ENCODE measurements around the gene ABCC1. TPM values are rescaled to one million over a fixed set of nuclear protein-coding genes. Genes with fewer than 3 reads are reported as not detected.

The ABCC1 gene
- total and polyA plus RNA-seq, 3 experiments from 2014 or later: 9.9 to 64.8 (median 64.6) TPM

DNA sequence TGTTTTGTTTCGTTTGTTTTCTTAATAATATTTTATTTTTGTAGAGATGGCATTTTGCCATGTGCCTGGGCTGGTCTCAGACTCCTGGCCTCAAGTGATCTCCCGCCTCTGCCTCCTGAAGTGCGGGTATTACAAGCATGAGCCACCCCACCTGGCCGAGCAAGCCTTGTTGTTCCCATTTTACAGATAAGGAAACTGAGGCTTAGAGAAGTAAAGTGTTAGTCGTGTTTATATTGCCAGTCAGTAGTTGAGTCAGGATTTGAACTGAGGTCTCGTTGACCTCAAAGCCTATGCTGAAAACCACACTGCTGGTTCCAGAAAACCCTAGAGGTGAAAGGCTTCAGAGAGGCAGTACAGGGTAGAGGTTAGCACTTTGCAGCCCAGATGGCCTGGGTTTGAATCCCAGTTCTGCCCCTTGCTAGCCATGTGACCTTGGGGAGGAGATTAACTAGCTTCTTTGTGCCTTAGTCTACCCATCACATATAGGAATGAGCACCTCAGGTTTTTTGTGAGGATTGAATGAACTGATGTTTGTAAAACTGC is 171.8 kb downstream of the ABCC1 start:
- POLR2A ChIA-PET: no interaction called here
- Histone ChIP-seq H3K27ac (ENCODE audit: low read depth, low read length) (no peak overlapping the region), H3K4me1 (ENCODE audit: insufficient read depth, low read length) (no peaks in the 10 kb centered on the region), H3K9me3 (ENCODE audit: low read length) (peaks cover 19% of the 10 kb centered on the region), H3K36me3 (ENCODE audit: insufficient read depth, low read length) (peaks cover 59% of the 10 kb centered on the region), H3K4me3 (ENCODE audit: low read length) (no peak overlapping the region), H3K27me3 (ENCODE audit: insufficient read depth, low read length, poor library complexity, severe bottlenecking) (no peaks in the 10 kb centered on the region)
- no peak for DNase-seq
- Mint-ChIP-seq H3K27me3 (no peaks in the 10 kb centered on the region), H3K27ac (peak overlapping the region in 2 of 8 donors; percentile 76 to 84), H3K4me1 (no peaks in the 10 kb centered on the region), H3K9me3 (peaks cover 6 to 24% (median 23%) of the 10 kb centered on the region in 5 donors), H3K4me3 (no peak overlapping the region), H3K36me3 (peaks cover 43 to 96% (median 71%) of the 10 kb centered on the region in 3 donors)
- CTCF ChIA-PET: no interaction called here

DNA sequence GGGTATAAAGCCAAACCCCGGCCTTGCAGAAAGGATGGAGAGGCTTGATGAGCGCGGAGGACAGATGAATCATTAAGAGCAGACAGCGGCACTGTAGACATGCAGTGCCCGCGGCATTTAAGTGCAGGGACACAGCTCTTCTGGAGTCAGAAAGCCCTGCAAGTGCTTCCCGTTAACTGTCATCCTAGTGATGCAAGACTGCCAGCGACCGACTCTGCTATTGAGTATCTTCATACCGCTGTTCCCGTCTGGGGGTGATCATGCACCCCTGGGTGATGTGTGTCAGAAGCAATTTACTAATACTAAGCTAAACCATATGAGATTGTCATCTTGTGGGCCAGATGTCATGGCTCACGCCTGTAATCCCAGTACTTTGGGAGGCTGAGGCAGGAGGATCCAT is 172.8 kb downstream of the ABCC1 start:
- H3K27me3 ChIP-seq (ENCODE audit: insufficient read depth, low read length, poor library complexity, severe bottlenecking): no peaks in the 10 kb centered on the region
- DNase-seq: no peak
- H3K4me1 ChIP-seq (ENCODE audit: insufficient read depth, low read length): no peaks in the 10 kb centered on the region
- Mint-ChIP-seq H3K36me3 (peaks cover 38 to 96% (median 64%) of the 10 kb centered on the region in 3 donors), H3K4me3 (no peak overlapping the region), H3K4me1 (peaks cover 0 to 1% (median 0%) of the 10 kb centered on the region in 3 donors), H3K27me3 (no peaks in the 10 kb centered on the region), H3K27ac (peak overlapping the region in 2 of 8 donors; percentile 47 to 63), H3K9me3 (peaks cover 6 to 20% (median 20%) of the 10 kb centered on the region in 5 donors)
- H3K27ac ChIP-seq (ENCODE audit: low read depth, low read length): no peak overlapping the region
- peaks cover 58% of the 10 kb centered on the region for H3K36me3 ChIP-seq (ENCODE audit: insufficient read depth, low read length)
- ChIA-PET CTCF (no interaction called here), POLR2A (no interaction called here)
- peaks cover 13% of the 10 kb centered on the region for H3K9me3 ChIP-seq (ENCODE audit: low read length)
- no peak overlapping the region for H3K4me3 ChIP-seq (ENCODE audit: low read length)

DNA sequence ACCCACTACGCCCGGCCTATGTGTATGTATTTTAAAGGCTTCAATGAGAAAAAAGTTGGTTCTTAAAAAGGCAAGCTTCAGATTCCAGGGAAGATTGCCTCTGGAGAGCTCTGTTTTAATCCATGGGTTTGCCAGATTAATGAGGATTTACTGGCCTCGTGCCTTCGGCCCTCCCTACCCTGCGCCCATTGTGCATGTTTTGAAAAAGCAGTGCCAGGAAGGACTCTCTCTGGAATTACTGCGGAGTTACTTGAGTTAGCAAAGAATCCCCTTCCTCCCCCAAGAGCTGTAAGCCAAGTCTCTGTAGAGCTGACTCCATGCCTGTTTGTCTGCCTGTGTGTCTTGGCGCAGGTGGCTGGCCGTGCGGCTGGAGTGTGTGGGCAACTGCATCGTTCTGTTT is 175.0 kb downstream of the ABCC1 start:
- Histone ChIP-seq H3K9me3 (ENCODE audit: low read length) (no peaks in the 10 kb centered on the region), H3K4me3 (ENCODE audit: low read length) (no peak overlapping the region), H3K36me3 (ENCODE audit: insufficient read depth, low read length) (peaks cover 42% of the 10 kb centered on the region), H3K27ac (ENCODE audit: low read depth, low read length) (no peak overlapping the region), H3K27me3 (ENCODE audit: insufficient read depth, low read length, poor library complexity, severe bottlenecking) (no peaks in the 10 kb centered on the region), H3K4me1 (ENCODE audit: insufficient read depth, low read length) (no peaks in the 10 kb centered on the region)
- peaks cover 6 to 16% (median 11%) of the 10 kb centered on the region in 5 donors for H3K9me3 Mint-ChIP-seq
- no peak for DNase-seq
- H3K27ac Mint-ChIP-seq: no peak overlapping the region
- H3K27me3 Mint-ChIP-seq: no peaks in the 10 kb centered on the region
- ChIA-PET CTCF (no interaction called here), POLR2A (no interaction called here)
- H3K4me3 Mint-ChIP-seq: no peak overlapping the region
- H3K36me3 Mint-ChIP-seq: peaks cover 33 to 85% (median 46%) of the 10 kb centered on the region in 3 donors
- peaks cover 0 to 5% (median 3%) of the 10 kb centered on the region in 3 donors for H3K4me1 Mint-ChIP-seq

DNA sequence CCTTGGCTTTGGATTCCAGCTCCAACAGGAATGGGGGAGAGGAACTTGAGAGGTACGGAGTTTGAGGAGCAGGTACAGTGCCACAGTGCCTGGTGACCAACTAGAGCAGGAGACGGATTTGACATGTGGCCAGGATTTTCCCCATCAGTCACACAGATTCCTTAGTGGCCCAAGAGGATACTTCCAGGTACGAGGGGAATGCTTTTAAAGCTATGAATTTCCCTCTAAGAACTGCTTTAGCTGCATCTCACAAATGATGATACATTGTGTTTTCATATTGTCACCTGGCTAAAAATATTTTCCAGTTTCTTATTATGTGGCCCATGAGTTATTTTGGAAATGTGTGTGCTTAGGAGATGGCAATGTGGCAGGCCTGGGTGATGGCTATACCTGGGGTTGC is 175.6 kb downstream of the ABCC1 start:
- ChIA-PET POLR2A (no interaction called here), CTCF (no interaction called here)
- Histone ChIP-seq H3K27ac (ENCODE audit: low read depth, low read length) (no peak overlapping the region), H3K9me3 (ENCODE audit: low read length) (no peaks in the 10 kb centered on the region), H3K36me3 (ENCODE audit: insufficient read depth, low read length) (peaks cover 42% of the 10 kb centered on the region), H3K4me1 (ENCODE audit: insufficient read depth, low read length) (no peaks in the 10 kb centered on the region), H3K4me3 (ENCODE audit: low read length) (no peak overlapping the region), H3K27me3 (ENCODE audit: insufficient read depth, low read length, poor library complexity, severe bottlenecking) (no peaks in the 10 kb centered on the region)
- no peak for DNase-seq
- Mint-ChIP-seq H3K4me3 (no peak overlapping the region), H3K27me3 (no peaks in the 10 kb centered on the region), H3K9me3 (peaks cover 6 to 16% (median 11%) of the 10 kb centered on the region in 5 donors), H3K4me1 (peaks cover 0 to 5% (median 3%) of the 10 kb centered on the region in 3 donors), H3K27ac (no peak overlapping the region), H3K36me3 (peaks cover 33 to 84% (median 40%) of the 10 kb centered on the region in 3 donors)

DNA sequence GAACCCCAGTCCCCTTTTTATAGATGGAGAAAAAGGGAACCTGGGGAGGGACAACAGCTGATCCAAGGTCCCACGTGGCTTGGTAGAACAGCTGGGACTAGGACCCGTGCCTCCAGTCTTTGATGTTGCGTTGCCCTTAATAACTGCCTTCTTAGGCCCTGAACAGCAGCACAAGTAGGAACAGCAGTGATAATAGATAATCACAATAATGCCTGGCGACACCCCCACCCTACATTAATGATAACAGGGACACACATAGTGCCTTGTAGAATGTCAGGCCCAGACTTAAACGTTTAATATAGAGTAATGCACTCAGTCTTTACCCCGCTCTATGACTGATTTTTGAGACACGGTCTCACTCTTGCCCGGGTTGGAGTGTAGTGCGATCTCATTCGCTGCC is 177.5 kb downstream of the ABCC1 start:
- Mint-ChIP-seq H3K9me3 (peaks cover 6 to 11% (median 11%) of the 10 kb centered on the region in 5 donors), H3K27ac (peak overlapping the region in 3 of 8 donors; percentile 14 to 62 (median 23)), H3K27me3 (peaks cover 0 to 2% of the 10 kb centered on the region in 2 donors), H3K36me3 (peaks cover 28 to 83% (median 33%) of the 10 kb centered on the region in 3 donors), H3K4me3 (no peak overlapping the region), H3K4me1 (peaks cover 0 to 5% (median 3%) of the 10 kb centered on the region in 3 donors)
- Histone ChIP-seq H3K9me3 (ENCODE audit: low read length) (no peaks in the 10 kb centered on the region), H3K27me3 (ENCODE audit: insufficient read depth, low read length, poor library complexity, severe bottlenecking) (no peaks in the 10 kb centered on the region), H3K4me3 (ENCODE audit: low read length) (no peak overlapping the region), H3K4me1 (ENCODE audit: insufficient read depth, low read length) (no peaks in the 10 kb centered on the region), H3K27ac (ENCODE audit: low read depth, low read length) (no peak overlapping the region), H3K36me3 (ENCODE audit: insufficient read depth, low read length) (peaks cover 45% of the 10 kb centered on the region)
- no peak for DNase-seq
- POLR2A ChIA-PET: no interaction called here
- CTCF ChIA-PET: interaction anchor here (0.8 to 1.6 kb wide), 6 partner anchors 37 to 418 kb away, joined by 3 to 4 read pairs (median 3); no protein-coding TSS in a partner anchor

DNA sequence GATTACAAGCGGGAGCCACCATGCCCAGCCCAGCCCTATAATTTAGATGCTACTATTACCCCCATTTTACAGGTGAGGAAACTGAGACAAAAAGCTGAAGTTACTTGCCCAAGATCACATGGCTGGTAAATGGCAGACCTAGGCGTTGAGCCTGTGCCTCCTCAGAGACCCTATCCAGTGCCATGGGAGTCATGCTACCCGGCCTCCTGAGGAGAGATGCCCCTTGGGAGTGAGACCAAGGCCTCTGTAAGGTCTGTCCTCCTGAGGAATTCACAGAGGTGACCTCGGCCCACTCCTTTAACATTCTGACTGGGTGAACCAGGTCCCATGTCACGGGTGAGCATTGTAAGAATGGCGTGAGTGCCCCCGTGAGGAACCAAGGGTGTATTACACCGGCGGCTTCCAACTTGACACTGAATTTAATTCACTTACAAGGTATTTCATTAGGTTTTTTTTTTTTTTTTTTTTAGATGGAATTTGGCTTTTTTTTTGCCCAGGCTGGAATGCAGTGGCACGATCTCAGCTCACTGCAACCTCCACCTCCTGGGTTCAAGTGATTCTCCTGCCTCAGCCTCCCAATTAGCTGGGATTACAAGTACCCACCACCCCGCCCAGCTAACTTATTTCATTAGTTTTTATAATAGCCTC is 178.2 kb downstream of the ABCC1 start:
- Mint-ChIP-seq H3K27me3 (peaks cover 0 to 2% of the 10 kb centered on the region in 2 donors), H3K36me3 (peaks cover 27 to 81% (median 32%) of the 10 kb centered on the region in 3 donors), H3K27ac (peak overlapping the region in 3 of 8 donors; percentile 40 to 79 (median 62)), H3K9me3 (peaks cover 6 to 11% (median 11%) of the 10 kb centered on the region in 5 donors), H3K4me1 (peaks cover 0 to 5% (median 3%) of the 10 kb centered on the region in 3 donors), H3K4me3 (no peak overlapping the region)
- POLR2A ChIA-PET: no interaction called here
- H3K27ac ChIP-seq (ENCODE audit: low read depth, low read length): no peak overlapping the region
- no peaks in the 10 kb centered on the region for H3K27me3 ChIP-seq (ENCODE audit: insufficient read depth, low read length, poor library complexity, severe bottlenecking)
- no peak overlapping the region for H3K4me3 ChIP-seq (ENCODE audit: low read length)
- peak; percentile 42 to 70 (median 47) for DNase-seq
- H3K9me3 ChIP-seq (ENCODE audit: low read length): no peaks in the 10 kb centered on the region
- peaks cover 42% of the 10 kb centered on the region for H3K36me3 ChIP-seq (ENCODE audit: insufficient read depth, low read length)
- CTCF ChIA-PET: interaction anchor here (0.7 to 1.6 kb wide), 10 partner anchors 45 to 428 kb away, joined by 3 to 5 read pairs (median 3); no protein-coding TSS in a partner anchor
- no peaks in the 10 kb centered on the region for H3K4me1 ChIP-seq (ENCODE audit: insufficient read depth, low read length)

DNA sequence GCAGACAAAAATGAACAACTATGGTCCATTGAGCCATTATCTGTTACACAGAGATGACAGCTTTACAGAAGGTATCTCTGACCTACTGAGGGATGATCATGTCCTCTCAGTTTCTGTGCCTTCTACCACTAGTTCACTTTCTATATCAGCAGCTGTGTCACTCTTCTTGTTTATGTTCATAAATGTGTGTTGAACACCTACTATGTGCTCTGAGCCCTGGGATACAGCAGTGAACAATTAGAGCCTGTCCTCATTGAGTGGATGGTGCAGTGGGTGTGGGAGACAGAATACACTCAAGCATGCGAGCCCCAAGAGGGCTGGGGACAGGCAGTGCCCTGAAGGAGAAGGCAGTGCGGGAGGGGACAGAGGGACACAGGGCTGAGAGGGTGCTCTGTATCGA is 181.8 kb downstream of the ABCC1 start:
- no peaks in the 10 kb centered on the region for H3K9me3 Mint-ChIP-seq
- no peak overlapping the region for H3K4me3 Mint-ChIP-seq
- Histone ChIP-seq H3K36me3 (ENCODE audit: insufficient read depth, low read length) (peaks cover 45% of the 10 kb centered on the region), H3K4me3 (ENCODE audit: low read length) (no peak overlapping the region), H3K27me3 (ENCODE audit: insufficient read depth, low read length, poor library complexity, severe bottlenecking) (no peaks in the 10 kb centered on the region), H3K27ac (ENCODE audit: low read depth, low read length) (no peak overlapping the region), H3K9me3 (ENCODE audit: low read length) (no peaks in the 10 kb centered on the region), H3K4me1 (ENCODE audit: insufficient read depth, low read length) (no peaks in the 10 kb centered on the region)
- H3K27me3 Mint-ChIP-seq: peaks cover 0 to 2% of the 10 kb centered on the region in 2 donors
- no peak for DNase-seq
- POLR2A ChIA-PET: no interaction called here
- H3K36me3 Mint-ChIP-seq: peaks cover 9 to 82% (median 21%) of the 10 kb centered on the region in 3 donors
- H3K4me1 Mint-ChIP-seq: peaks cover 0 to 5% (median 3%) of the 10 kb centered on the region in 3 donors
- H3K27ac Mint-ChIP-seq: peak overlapping the region in 1 of 8 donors; percentile 78
- CTCF ChIA-PET: no interaction called here

DNA sequence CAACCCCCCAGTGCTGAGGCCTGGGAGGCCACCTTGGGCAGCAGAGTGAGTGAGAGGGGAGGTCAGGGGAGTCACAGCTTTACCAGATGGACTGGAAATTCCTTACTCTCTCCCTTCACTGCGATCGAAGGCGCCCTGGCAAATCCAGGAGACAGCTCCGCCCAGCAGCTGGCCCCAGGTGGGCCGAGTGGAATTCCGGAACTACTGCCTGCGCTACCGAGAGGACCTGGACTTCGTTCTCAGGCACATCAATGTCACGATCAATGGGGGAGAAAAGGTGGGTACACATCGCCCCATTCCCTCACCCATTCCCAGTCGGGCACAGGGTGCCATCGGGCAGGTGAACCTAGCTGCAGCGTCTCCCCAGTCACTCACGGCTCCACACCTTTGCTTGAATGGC is 182.2 kb downstream of the ABCC1 start:
- peaks cover 9 to 82% (median 21%) of the 10 kb centered on the region in 3 donors for H3K36me3 Mint-ChIP-seq
- CTCF ChIA-PET: no interaction called here
- peak overlapping the region in 2 of 8 donors; percentile 74 to 78 for H3K27ac Mint-ChIP-seq

More for the DNA sequence above, 182.2 kb downstream of the ABCC1 start:
- no peak overlapping the region for H3K4me3 Mint-ChIP-seq
- Histone ChIP-seq H3K4me1 (ENCODE audit: insufficient read depth, low read length) (no peaks in the 10 kb centered on the region), H3K36me3 (ENCODE audit: insufficient read depth, low read length) (peaks cover 49% of the 10 kb centered on the region), H3K27ac (ENCODE audit: low read depth, low read length) (no peak overlapping the region), H3K27me3 (ENCODE audit: insufficient read depth, low read length, poor library complexity, severe bottlenecking) (no peaks in the 10 kb centered on the region), H3K9me3 (ENCODE audit: low read length) (no peaks in the 10 kb centered on the region), H3K4me3 (ENCODE audit: low read length) (no peak overlapping the region)
- peaks cover 0 to 2% of the 10 kb centered on the region in 2 donors for H3K27me3 Mint-ChIP-seq
- H3K4me1 Mint-ChIP-seq: peaks cover 0 to 5% (median 3%) of the 10 kb centered on the region in 3 donors
- no peaks in the 10 kb centered on the region for H3K9me3 Mint-ChIP-seq
- DNase-seq: no peak
- POLR2A ChIA-PET: no interaction called here

Data from CD8-positive, alpha-beta memory T cell (primary cell).